HepG2 (cell line): ENCODE measurements around the gene PRSS36. TPM values are rescaled to one million over a fixed set of nuclear protein-coding genes. Genes with fewer than 3 reads are reported as not detected.

ENCODE experiments used
- ELK4 ChIP-seq: sonication (generic); formaldehyde crosslinking; IDR thresholded peaks from 2 replicates; pipeline ENCODE4 v1.9.0; 2021; ENCODE audit warnings: missing genetic modification reagents, borderline replicate concordance
- GABPA ChIP-seq, 2 experiments: IDR thresholded peaks; 2 replicates each; pipeline ENCODE4 v1.6.1; 2011 to 2016; ENCODE audit warnings: low read depth in 2 of 2, low read length in 1 of 2, missing biosample characterization in 1 of 2, missing genetic modification characterization in 1 of 2
- GTF2F1 ChIP-seq: fragments of 150-350 bp; IDR thresholded peaks from 2 replicates; pipeline ENCODE4 v1.6.1; 2014; ENCODE audit warnings: low read length
- HOXA3 ChIP-seq: sonication (generic); formaldehyde crosslinking; IDR thresholded peaks from 2 replicates; pipeline ENCODE4 v1.5.0; 2020; ENCODE audit warnings: missing genetic modification reagents
- MEF2D ChIP-seq: sonication (generic); formaldehyde crosslinking; IDR thresholded peaks from 2 replicates; pipeline ENCODE4 v1.5.1; 2020; ENCODE audit warnings: mild to moderate bottlenecking, missing genetic modification reagents
- NR3C1 ChIP-seq: sonication (generic); formaldehyde crosslinking; IDR thresholded peaks from 2 replicates; pipeline ENCODE4 v1.4.0; 2020; ENCODE audit warnings: missing genetic modification reagents
- PHF20 ChIP-seq: sonication (generic); formaldehyde crosslinking; IDR thresholded peaks from 2 replicates; pipeline ENCODE4 v1.5.0; 2020; ENCODE audit warnings: mild to moderate bottlenecking, missing genetic modification reagents
- RBM22 ChIP-seq: fragments of 200-400 bp; formaldehyde crosslinking; optimal IDR thresholded peaks from 2 replicates; pipeline ENCODE3; 2017; ENCODE audit warnings: mild to moderate bottlenecking, low read length, moderate library complexity
- SIX4 ChIP-seq: sonication (generic); formaldehyde crosslinking; IDR thresholded peaks from 2 replicates; pipeline ENCODE4 v1.4.0; 2020; ENCODE audit warnings: missing genetic modification reagents
- SPEN ChIP-seq: sonication (generic); formaldehyde crosslinking; IDR thresholded peaks from 2 replicates; pipeline ENCODE4 v1.5.1; 2020; ENCODE audit warnings: low read depth, mild to moderate bottlenecking, missing genetic modification reagents
- ZNF121 ChIP-seq: sonication (generic); formaldehyde crosslinking; IDR thresholded peaks from 2 replicates; pipeline ENCODE4 v1.5.0; 2020; ENCODE audit warnings: mild to moderate bottlenecking, missing genetic modification reagents
- ZNF317 ChIP-seq: sonication (generic); formaldehyde crosslinking; IDR thresholded peaks from 2 replicates; pipeline ENCODE4 v1.5.0; 2020; ENCODE audit warnings: mild to moderate bottlenecking, missing genetic modification reagents
- ZNF407 ChIP-seq: sonication (generic); formaldehyde crosslinking; IDR thresholded peaks from one replicate; pipeline ENCODE4 v1.5.1; 2020; ENCODE audit warnings: mild to moderate bottlenecking, missing genetic modification reagents; ENCODE audit errors: not compliant biosample characterization
- ZNF503 ChIP-seq: sonication (generic); formaldehyde crosslinking; IDR thresholded peaks from 2 replicates; pipeline ENCODE4 v1.4.0; 2020; ENCODE audit warnings: missing genetic modification reagents
- ZNF704 ChIP-seq: sonication (generic); formaldehyde crosslinking; IDR thresholded peaks from 2 replicates; pipeline ENCODE4 v1.8.1; 2023; ENCODE audit warnings: mild to moderate bottlenecking, inconsistent platforms, moderate library complexity, missing genetic modification reagents, borderline replicate concordance
- polyA plus RNA-seq, 8 experiments: library from polyadenylated mRNA; depleted of rRNA in 3 of 8; stranded (reverse) in 7 of 8; unstranded in 1 of 8; fragments of >200 nt; fragmentation: Illumina TruSeq in 4 of 8; extraction: Trizol in 4 of 8; gene quantifications; 2 replicates each; pipeline versions ENCODE4 v1.2.1 to v1.2.3, GENCODE V29; 2011 to 2016; ENCODE audit warnings: low read depth in 4 of 8, missing spikeins in 1 of 8, mixed read lengths in 1 of 8; ENCODE audit not compliant: insufficient read depth in 1 of 8
- total RNA-seq, 5 experiments: library from RNA; depleted of rRNA; stranded (reverse); fragments of >200 nt; fragmentation: Illumina TruSeq; extraction: Trizol; gene quantifications; 2 replicates each; pipeline ENCODE4 v1.2.3, GENCODE V29; 2016; ENCODE audit warnings: low read depth in 1 of 5

The PRSS36 gene
- total and polyA plus RNA-seq, 2 of the 13 experiments (the other 11 are each of a cell fraction or from before 2014, with no cell fraction given) = 1.5 to 2.1 TPM

- TF ChIP-seq ZNF503 (CRISPR knock-in tag) (no peak), GTF2F1 (no peak), ZNF317 (CRISPR knock-in tag) (peak; percentile 66; the same call in 1 of the 2 replicates), SPEN (CRISPR knock-in tag) (peak; percentile 36; the same call in 1 of the 2 replicates), MEF2D (CRISPR knock-in tag) (0 out of 2 replicates have a peak, but pooled peaks have one; percentile 22), HOXA3 (CRISPR knock-in tag) (peak; percentile 46; the same call in 1 of the 2 replicates), GABPA (IDR thresholded peaks at IDR 0.05; ENCODE audit: low read depth, low read length) (peak; percentile 33; the same call in 1 of the 2 replicates), GABPA (CRISPR knock-in tag; IDR thresholded peaks at IDR 0.05; ENCODE audit: low read depth) (0 out of 2 replicates have a peak, but pooled peaks have one; percentile 11), ZNF121 (CRISPR knock-in tag) (peak; percentile 64; the same call in 1 of the 2 replicates), SIX4 (CRISPR knock-in tag) (no peak), NR3C1 (CRISPR knock-in tag) (no peak), ZNF704 (CRISPR knock-in tag) (no peak; the same call in 1 of the 2 replicates), ZNF407 (CRISPR knock-in tag) (no peak), ELK4 (CRISPR knock-in tag) (no peak; the same call in 1 of the 2 replicates), RBM22 (no peak), PHF20 (CRISPR knock-in tag) (no peak; the same call in 1 of the 2 replicates)
Measured at GRCh38 chr16:31138621-31139578, 11.0 kb downstream of the PRSS36 start (continued).
